HepG2 (cell line): ENCODE measurements around the gene RNF133. TPM values are rescaled to one million over a fixed set of nuclear protein-coding genes. Genes with fewer than 3 reads are reported as not detected.

Experiments
- ARID2 ChIP-seq: sonication (generic); formaldehyde crosslinking; IDR thresholded peaks from 2 replicates; pipeline ENCODE4 v1.8.1; 2022; ENCODE audit warnings: mild to moderate bottlenecking, missing genetic modification reagents, borderline replicate concordance
- ATF7 ChIP-seq, 2 experiments: fragments of 450-650 bp in 1 of 2; sonication (generic) in 1 of 2; formaldehyde crosslinking in 1 of 2; IDR thresholded peaks; 2 replicates each; pipeline versions ENCODE4 v1.4.0 to v1.6.1; 2016 to 2020; ENCODE audit warnings: antibody characterized with exemption in 1 of 2, mild to moderate bottlenecking in 1 of 2, missing genetic modification reagents in 1 of 2
- CBX1 ChIP-seq: IDR thresholded peaks from one replicate; pipeline ENCODE4 v1.6.1; 2016; ENCODE audit warnings: antibody characterized with exemption, low read depth
- GATAD2A ChIP-seq: IDR thresholded peaks from 2 replicates; pipeline ENCODE4 v1.6.1; 2016
- MIXL1 ChIP-seq: IDR thresholded peaks from 2 replicates; pipeline ENCODE4 v1.6.1; 2016
- NR2F1 ChIP-seq, 2 experiments: fragments of 450-650 bp in 1 of 2; formaldehyde crosslinking in 1 of 2; IDR thresholded peaks; 2 replicates each; pipeline versions ENCODE4 v1.5.0 to v1.6.1; 2016 to 2020; ENCODE audit warnings: mild to moderate bottlenecking in 1 of 2, missing compliant biosample characterization in 1 of 2, missing genetic modification reagents in 1 of 2, moderate library complexity in 1 of 2
- RXRB ChIP-seq: IDR thresholded peaks from 2 replicates; pipeline ENCODE4 v1.6.1; 2016; ENCODE audit warnings: borderline replicate concordance, missing genetic modification reagents, missing compliant biosample characterization
- ZNF225 ChIP-seq: sonication (generic); formaldehyde crosslinking; IDR thresholded peaks from 2 replicates; pipeline ENCODE4 v1.4.0; 2020; ENCODE audit warnings: mild to moderate bottlenecking, missing genetic modification reagents
- polyA plus RNA-seq, 8 experiments: library from polyadenylated mRNA; depleted of rRNA in 3 of 8; stranded (reverse) in 7 of 8; unstranded in 1 of 8; fragments of >200 nt; fragmentation: Illumina TruSeq in 4 of 8; extraction: Trizol in 4 of 8; gene quantifications; 2 replicates each; pipeline versions ENCODE4 v1.2.1 to v1.2.3, GENCODE V29; 2011 to 2016; ENCODE audit warnings: low read depth in 4 of 8, missing spikeins in 1 of 8, mixed read lengths in 1 of 8; ENCODE audit not compliant: insufficient read depth in 1 of 8
- total RNA-seq, 5 experiments: library from RNA; depleted of rRNA; stranded (reverse); fragments of >200 nt; fragmentation: Illumina TruSeq; extraction: Trizol; gene quantifications; 2 replicates each; pipeline ENCODE4 v1.2.3, GENCODE V29; 2016; ENCODE audit warnings: low read depth in 1 of 5
- TF ChIP-seq, protein P1 (sequence below), 2 experiments: sonication (generic) in 1 of 2; formaldehyde crosslinking in 1 of 2; IDR thresholded peaks; 2 replicates each; pipeline versions ENCODE4 v1.4.0 to v1.6.1; 2018 to 2020; ENCODE audit warnings: missing genetic modification reagents in 2 of 2, borderline replicate concordance in 1 of 2, low read depth in 1 of 2, mild to moderate bottlenecking in 1 of 2, missing biosample characterization in 1 of 2
- TF ChIP-seq, protein P2 (sequence below): sonication (generic); formaldehyde crosslinking; conservative IDR thresholded peaks from 2 replicates; pipeline ENCODE4 v1.4.0; 2020; ENCODE audit warnings: missing genetic modification reagents
- TF ChIP-seq, protein P3 (sequence below): sonication (generic); formaldehyde crosslinking; IDR thresholded peaks from 2 replicates; pipeline ENCODE4 v1.5.0; 2020; ENCODE audit warnings: missing genetic modification reagents
- TF ChIP-seq, protein P4 (sequence below): IDR thresholded peaks from 2 replicates; pipeline ENCODE4 v1.6.1; 2016
- TF ChIP-seq, protein P5 (sequence below): sonication (generic); formaldehyde crosslinking; IDR thresholded peaks from 2 replicates; pipeline ENCODE4 v1.5.0; 2020; ENCODE audit warnings: missing genetic modification reagents
- TF ChIP-seq, protein P6 (sequence below): sonication (generic); formaldehyde crosslinking; IDR thresholded peaks from 2 replicates; pipeline ENCODE4 v1.4.0; 2020; ENCODE audit warnings: mild to moderate bottlenecking, missing genetic modification reagents, borderline replicate concordance
- TF ChIP-seq, protein P7 (sequence below): sonication (generic); formaldehyde crosslinking; IDR thresholded peaks from 2 replicates; pipeline ENCODE4 v1.5.0; 2020; ENCODE audit warnings: missing genetic modification reagents
- TF ChIP-seq, protein P8 (sequence below): sonication (generic); formaldehyde crosslinking; IDR thresholded peaks from 2 replicates; pipeline ENCODE4 v1.4.0; 2020; ENCODE audit warnings: mild to moderate bottlenecking, missing genetic modification reagents

RNF133 gene
- total and polyA plus RNA-seq, 2 of the 13 experiments (the other 11 are each of a cell fraction or from before 2014, with no cell fraction given): 0.13 to 1.00 TPM

DNA sequence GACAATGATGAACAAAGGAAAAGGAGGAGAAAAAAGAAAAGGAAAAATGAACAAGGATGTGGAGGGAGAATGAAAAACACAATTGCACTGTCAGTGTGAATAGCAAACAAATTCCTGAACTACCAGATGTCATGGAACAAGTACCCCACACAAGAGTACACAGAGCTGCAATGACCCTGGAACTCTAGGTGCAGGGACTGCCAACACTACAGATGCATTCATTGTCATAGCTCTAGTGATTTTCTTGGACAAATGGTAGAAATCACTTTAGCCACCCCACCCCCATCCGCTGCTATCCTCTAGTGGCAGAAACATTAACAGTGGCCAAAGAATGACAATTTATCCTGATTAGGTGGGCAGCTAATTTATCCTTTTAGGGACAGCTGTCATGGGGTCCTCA, 3.1 kb downstream of the RNF133 start (continued):
- TF ChIP-seq, protein P1, sequence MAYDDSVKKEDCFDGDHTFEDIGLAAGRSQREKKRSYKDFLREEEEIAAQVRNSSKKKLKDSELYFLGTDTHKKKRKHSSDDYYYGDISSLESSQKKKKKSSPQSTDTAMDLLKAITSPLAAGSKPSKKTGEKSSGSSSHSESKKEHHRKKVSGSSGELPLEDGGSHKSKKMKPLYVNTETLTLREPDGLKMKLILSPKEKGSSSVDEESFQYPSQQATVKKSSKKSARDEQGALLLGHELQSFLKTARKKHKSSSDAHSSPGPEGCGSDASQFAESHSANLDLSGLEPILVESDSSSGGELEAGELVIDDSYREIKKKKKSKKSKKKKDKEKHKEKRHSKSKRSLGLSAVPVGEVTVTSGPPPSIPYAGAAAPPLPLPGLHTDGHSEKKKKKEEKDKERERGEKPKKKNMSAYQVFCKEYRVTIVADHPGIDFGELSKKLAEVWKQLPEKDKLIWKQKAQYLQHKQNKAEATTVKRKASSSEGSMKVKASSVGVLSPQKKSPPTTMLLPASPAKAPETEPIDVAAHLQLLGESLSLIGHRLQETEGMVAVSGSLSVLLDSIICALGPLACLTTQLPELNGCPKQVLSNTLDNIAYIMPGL (CRISPR knock-in tag; IDR thresholded peaks at IDR 0.05; ENCODE audit: borderline replicate concordance in 1 of 2, low read depth in 1 of 2): no peak
- TF ChIP-seq NR2F1 (CRISPR knock-in tag; IDR thresholded peaks at IDR 0.05): peak in 1 of 2 experiments; percentile 44; a peak in 2 of 4 replicates
- no peak for TF ChIP-seq CBX1
- 0 out of 2 replicates have a peak, but pooled peaks have one; percentile 6 for TF ChIP-seq ATF7 (IDR thresholded peaks at IDR 0.05)
- no peak for TF ChIP-seq ATF7 (CRISPR knock-in tag; IDR thresholded peaks at IDR 0.05)
- no peak for TF ChIP-seq ZNF225
- no peak for TF ChIP-seq MIXL1
- TF ChIP-seq, protein P2, sequence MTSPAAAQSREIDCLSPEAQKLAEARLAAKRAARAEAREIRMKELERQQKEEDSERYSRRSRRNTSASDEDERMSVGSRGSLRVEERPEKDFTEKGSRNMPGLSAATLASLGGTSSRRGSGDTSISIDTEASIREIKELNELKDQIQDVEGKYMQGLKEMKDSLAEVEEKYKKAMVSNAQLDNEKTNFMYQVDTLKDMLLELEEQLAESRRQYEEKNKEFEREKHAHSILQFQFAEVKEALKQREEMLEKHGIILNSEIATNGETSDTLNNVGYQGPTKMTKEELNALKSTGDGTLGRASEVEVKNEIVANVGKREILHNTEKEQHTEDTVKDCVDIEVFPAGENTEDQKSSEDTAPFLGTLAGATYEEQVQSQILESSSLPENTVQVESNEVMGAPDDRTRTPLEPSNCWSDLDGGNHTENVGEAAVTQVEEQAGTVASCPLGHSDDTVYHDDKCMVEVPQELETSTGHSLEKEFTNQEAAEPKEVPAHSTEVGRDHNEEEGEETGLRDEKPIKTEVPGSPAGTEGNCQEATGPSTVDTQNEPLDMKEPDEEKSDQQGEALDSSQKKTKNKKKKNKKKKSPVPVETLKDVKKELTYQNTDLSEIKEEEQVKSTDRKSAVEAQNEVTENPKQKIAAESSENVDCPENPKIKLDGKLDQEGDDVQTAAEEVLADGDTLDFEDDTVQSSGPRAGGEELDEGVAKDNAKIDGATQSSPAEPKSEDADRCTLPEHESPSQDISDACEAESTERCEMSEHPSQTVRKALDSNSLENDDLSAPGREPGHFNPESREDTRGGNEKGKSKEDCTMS (CRISPR knock-in tag): no peak
- TF ChIP-seq RXRB: 0 out of 2 replicates have a peak, but pooled peaks have one; percentile 24
- TF ChIP-seq, protein P3, sequence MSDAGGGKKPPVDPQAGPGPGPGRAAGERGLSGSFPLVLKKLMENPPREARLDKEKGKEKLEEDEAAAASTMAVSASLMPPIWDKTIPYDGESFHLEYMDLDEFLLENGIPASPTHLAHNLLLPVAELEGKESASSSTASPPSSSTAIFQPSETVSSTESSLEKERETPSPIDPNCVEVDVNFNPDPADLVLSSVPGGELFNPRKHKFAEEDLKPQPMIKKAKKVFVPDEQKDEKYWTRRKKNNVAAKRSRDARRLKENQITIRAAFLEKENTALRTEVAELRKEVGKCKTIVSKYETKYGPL (CRISPR knock-in tag): no peak
- TF ChIP-seq, protein P4, sequence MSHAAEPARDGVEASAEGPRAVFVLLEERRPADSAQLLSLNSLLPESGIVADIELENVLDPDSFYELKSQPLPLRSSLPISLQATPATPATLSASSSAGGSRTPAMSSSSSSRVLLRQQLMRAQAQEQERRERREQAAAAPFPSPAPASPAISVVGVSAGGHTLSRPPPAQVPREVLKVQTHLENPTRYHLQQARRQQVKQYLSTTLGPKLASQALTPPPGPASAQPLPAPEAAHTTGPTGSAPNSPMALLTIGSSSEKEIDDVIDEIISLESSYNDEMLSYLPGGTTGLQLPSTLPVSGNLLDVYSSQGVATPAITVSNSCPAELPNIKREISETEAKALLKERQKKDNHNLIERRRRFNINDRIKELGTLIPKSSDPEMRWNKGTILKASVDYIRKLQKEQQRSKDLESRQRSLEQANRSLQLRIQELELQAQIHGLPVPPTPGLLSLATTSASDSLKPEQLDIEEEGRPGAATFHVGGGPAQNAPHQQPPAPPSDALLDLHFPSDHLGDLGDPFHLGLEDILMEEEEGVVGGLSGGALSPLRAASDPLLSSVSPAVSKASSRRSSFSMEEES: no peak
- TF ChIP-seq ARID2 (CRISPR knock-in tag): no peak
- TF ChIP-seq, protein P5, sequence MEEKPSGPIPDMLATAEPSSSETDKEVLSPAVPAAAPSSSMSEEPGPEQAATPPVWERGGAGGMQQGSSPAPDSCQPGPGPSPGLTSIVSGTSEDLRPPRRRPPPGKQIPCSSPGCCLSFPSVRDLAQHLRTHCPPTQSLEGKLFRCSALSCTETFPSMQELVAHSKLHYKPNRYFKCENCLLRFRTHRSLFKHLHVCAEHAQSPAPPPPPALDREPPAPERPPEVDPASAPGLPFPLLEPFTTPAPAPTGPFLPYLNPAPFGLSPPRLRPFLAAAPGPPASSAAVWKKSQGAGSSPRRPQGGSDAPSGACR (CRISPR knock-in tag): no peak
- TF ChIP-seq, protein P6, sequence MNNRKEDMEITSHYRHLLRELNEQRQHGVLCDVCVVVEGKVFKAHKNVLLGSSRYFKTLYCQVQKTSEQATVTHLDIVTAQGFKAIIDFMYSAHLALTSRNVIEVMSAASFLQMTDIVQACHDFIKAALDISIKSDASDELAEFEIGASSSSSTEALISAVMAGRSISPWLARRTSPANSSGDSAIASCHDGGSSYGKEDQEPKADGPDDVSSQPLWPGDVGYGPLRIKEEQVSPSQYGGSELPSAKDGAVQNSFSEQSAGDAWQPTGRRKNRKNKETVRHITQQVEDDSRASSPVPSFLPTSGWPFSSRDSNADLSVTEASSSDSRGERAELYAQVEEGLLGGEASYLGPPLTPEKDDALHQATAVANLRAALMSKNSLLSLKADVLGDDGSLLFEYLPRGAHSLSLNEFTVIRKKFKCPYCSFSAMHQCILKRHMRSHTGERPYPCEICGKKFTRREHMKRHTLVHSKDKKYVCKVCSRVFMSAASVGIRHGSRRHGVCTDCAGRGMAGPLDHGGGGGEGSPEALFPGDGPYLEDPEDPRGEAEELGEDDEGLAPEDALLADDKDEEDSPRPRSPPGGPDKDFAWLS (CRISPR knock-in tag): no peak
- TF ChIP-seq GATAD2A: peak; percentile 49
- TF ChIP-seq, protein P7, sequence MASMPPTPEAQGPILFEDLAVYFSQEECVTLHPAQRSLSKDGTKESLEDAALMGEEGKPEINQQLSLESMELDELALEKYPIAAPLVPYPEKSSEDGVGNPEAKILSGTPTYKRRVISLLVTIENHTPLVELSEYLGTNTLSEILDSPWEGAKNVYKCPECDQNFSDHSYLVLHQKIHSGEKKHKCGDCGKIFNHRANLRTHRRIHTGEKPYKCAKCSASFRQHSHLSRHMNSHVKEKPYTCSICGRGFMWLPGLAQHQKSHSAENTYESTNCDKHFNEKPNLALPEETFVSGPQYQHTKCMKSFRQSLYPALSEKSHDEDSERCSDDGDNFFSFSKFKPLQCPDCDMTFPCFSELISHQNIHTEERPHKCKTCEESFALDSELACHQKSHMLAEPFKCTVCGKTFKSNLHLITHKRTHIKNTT (CRISPR knock-in tag): no peak
- TF ChIP-seq, protein P8, sequence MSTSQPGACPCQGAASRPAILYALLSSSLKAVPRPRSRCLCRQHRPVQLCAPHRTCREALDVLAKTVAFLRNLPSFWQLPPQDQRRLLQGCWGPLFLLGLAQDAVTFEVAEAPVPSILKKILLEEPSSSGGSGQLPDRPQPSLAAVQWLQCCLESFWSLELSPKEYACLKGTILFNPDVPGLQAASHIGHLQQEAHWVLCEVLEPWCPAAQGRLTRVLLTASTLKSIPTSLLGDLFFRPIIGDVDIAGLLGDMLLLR: no peak
